ENCODE results near the gene ZNF384. TPM values are rescaled to one million over a fixed set of nuclear protein-coding genes. Genes with fewer than 3 reads are reported as not detected.

Gene ZNF384
- total and polyA plus RNA-seq, 4 donors = 29.0 to 50.8 (median 31.8) TPM

- Histone ChIP-seq H3K27me3 (ENCODE audit: control insufficient read depth in 3 of 3, insufficient read depth in 3 of 3, low read length in 2 of 3) (peaks cover 0 to 24% (median 24%) of the 10 kb centered on the region in 3 donors), H3K9ac (ENCODE audit: insufficient read depth in 1 of 2, low read length in 2 of 2) (no peak overlapping the region), H3K4me3 (no peak overlapping the region), H3K9me3 (ENCODE audit: control insufficient read depth in 4 of 4, insufficient read depth in 3 of 4, low read length in 3 of 4) (peaks cover 0 to 3% (median 0%) of the 10 kb centered on the region in 4 donors), H3K36me3 (ENCODE audit: control insufficient read depth in 4 of 4, insufficient read depth in 4 of 4, low read length in 4 of 4) (no peaks in the 10 kb centered on the region), H3K27ac (ENCODE audit: low read depth in 1 of 2, low read length in 1 of 2) (no peak overlapping the region), H3K4me1 (ENCODE audit: control insufficient read depth in 5 of 5, insufficient read depth in 5 of 5, low read length in 5 of 5) (peaks cover 0 to 16% (median 6%) of the 10 kb centered on the region in 5 donors)
- DNase-seq (peak; percentile 61 to 67 (median 64)), ATAC-seq (ENCODE audit: insufficient read depth, low FRiP score) (no peak)
- 75 to 77% methylated on average over 17 of the region's 17 CpGs for WGBS, 2 donors
- TF ChIP-seq, protein P1, sequence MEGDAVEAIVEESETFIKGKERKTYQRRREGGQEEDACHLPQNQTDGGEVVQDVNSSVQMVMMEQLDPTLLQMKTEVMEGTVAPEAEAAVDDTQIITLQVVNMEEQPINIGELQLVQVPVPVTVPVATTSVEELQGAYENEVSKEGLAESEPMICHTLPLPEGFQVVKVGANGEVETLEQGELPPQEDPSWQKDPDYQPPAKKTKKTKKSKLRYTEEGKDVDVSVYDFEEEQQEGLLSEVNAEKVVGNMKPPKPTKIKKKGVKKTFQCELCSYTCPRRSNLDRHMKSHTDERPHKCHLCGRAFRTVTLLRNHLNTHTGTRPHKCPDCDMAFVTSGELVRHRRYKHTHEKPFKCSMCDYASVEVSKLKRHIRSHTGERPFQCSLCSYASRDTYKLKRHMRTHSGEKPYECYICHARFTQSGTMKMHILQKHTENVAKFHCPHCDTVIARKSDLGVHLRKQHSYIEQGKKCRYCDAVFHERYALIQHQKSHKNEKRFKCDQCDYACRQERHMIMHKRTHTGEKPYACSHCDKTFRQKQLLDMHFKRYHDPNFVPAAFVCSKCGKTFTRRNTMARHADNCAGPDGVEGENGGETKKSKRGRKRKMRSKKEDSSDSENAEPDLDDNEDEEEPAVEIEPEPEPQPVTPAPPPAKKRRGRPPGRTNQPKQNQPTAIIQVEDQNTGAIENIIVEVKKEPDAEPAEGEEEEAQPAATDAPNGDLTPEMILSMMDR (IDR thresholded peaks at IDR 0.05; ENCODE audit: control extremely low read depth, extremely low read depth) = peak; percentile 1
Observed at GRCh38 chr12:6697584-6698351, 8.6 kb upstream of the ZNF384 start.

DNA sequence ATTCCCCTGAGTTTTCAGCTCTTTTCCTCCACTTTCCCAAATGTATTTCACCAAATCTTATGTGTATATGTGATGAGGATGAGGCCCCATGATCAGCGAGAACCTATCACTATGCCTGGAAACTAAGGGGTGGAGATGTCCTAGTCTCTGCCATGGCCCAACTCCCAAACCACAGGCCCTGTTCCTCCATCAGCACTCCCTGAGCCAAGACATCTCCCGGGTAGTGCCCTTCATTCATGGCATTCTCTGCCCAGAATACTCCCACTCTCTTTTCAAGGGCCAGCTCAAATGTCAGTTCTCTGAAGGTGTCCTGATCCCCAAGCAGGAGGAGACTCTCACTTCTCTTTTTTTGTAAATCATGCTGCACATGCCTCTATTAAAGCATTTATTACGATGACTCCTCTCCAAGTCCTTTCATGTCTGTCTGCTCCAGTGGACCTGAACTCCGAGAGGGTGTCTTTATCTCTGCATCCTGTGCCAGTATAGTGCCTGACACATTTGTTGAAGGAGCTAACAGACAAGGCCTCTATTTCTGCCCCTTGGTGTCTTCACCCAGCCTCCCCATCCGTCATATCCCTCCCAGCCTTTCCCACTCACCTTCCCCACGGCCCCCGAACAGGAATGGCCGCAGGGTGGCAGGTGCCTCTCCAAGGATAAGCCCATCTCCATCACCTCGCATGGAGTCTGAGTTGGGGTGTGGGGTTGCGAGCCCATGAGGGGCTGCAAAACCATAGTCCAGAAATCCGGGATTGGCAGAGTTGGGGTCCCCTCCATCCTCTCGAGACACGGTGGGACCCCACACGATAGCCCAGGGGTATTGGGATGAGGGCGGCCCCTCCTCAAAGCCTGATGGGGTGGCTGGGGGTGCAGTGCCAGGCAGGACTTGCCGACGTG lies 7.8 kb upstream of the ZNF384 start:
- TF ChIP-seq, protein P1 (IDR thresholded peaks at IDR 0.05; ENCODE audit: control extremely low read depth, extremely low read depth) = no peak
- peaks cover 0 to 16% (median 6%) of the 10 kb centered on the region in 5 donors for H3K4me1 ChIP-seq (ENCODE audit: control insufficient read depth in 5 of 5, insufficient read depth in 5 of 5, low read length in 5 of 5)
- no peak overlapping the region for H3K9ac ChIP-seq (ENCODE audit: insufficient read depth in 1 of 2, low read length in 2 of 2)
- no peak overlapping the region for H3K27ac ChIP-seq (ENCODE audit: low read depth in 1 of 2, low read length in 1 of 2)
- DNase-seq (no peak), ATAC-seq (ENCODE audit: insufficient read depth, low FRiP score) (no peak)
- peaks cover 0 to 3% (median 0%) of the 10 kb centered on the region in 4 donors for H3K9me3 ChIP-seq (ENCODE audit: control insufficient read depth in 4 of 4, insufficient read depth in 3 of 4, low read length in 3 of 4)
- no peaks in the 10 kb centered on the region for H3K36me3 ChIP-seq (ENCODE audit: control insufficient read depth in 4 of 4, insufficient read depth in 4 of 4, low read length in 4 of 4)
- H3K27me3 ChIP-seq (ENCODE audit: control insufficient read depth in 3 of 3, insufficient read depth in 3 of 3, low read length in 2 of 3) = peaks cover 0 to 20% (median 18%) of the 10 kb centered on the region in 3 donors
- no peak overlapping the region for H3K4me3 ChIP-seq
- 83 to 86% methylated on average over 17 of the region's 17 CpGs for WGBS, 2 donors

- Histone ChIP-seq H3K27ac (ENCODE audit: low read depth in 1 of 2, low read length in 1 of 2) (no peak overlapping the region), H3K4me1 (ENCODE audit: control insufficient read depth in 5 of 5, insufficient read depth in 5 of 5, low read length in 5 of 5) (peaks cover 0 to 12% (median 5%) of the 10 kb centered on the region in 5 donors), H3K36me3 (ENCODE audit: control insufficient read depth in 4 of 4, insufficient read depth in 4 of 4, low read length in 4 of 4) (no peaks in the 10 kb centered on the region), H3K9me3 (ENCODE audit: control insufficient read depth in 4 of 4, insufficient read depth in 3 of 4, low read length in 3 of 4) (no peaks in the 10 kb centered on the region), H3K9ac (ENCODE audit: insufficient read depth in 1 of 2, low read length in 2 of 2) (no peak overlapping the region), H3K27me3 (ENCODE audit: control insufficient read depth in 3 of 3, insufficient read depth in 3 of 3, low read length in 2 of 3) (peaks cover 0 to 7% (median 6%) of the 10 kb centered on the region in 3 donors), H3K4me3 (no peak overlapping the region)
- WGBS, 2 donors = 78 to 88% methylated on average over 11 of the region's 11 CpGs
- no peak for DNase-seq
- TF ChIP-seq, protein P1 (IDR thresholded peaks at IDR 0.05; ENCODE audit: control extremely low read depth, extremely low read depth) = no peak
- ATAC-seq (ENCODE audit: insufficient read depth, low FRiP score) = no peak
Observed at GRCh38 chr12:6695313-6696045, 6.3 kb upstream of the ZNF384 start.

Measured in lung (tissue), 12 donors.